ENCODE results near the gene MME. TPM values are rescaled to one million over a fixed set of nuclear protein-coding genes. Genes with fewer than 3 reads are reported as not detected.

MME gene
- 670 and 1,159 TPM in 2 replicates for total RNA-seq

DNA sequence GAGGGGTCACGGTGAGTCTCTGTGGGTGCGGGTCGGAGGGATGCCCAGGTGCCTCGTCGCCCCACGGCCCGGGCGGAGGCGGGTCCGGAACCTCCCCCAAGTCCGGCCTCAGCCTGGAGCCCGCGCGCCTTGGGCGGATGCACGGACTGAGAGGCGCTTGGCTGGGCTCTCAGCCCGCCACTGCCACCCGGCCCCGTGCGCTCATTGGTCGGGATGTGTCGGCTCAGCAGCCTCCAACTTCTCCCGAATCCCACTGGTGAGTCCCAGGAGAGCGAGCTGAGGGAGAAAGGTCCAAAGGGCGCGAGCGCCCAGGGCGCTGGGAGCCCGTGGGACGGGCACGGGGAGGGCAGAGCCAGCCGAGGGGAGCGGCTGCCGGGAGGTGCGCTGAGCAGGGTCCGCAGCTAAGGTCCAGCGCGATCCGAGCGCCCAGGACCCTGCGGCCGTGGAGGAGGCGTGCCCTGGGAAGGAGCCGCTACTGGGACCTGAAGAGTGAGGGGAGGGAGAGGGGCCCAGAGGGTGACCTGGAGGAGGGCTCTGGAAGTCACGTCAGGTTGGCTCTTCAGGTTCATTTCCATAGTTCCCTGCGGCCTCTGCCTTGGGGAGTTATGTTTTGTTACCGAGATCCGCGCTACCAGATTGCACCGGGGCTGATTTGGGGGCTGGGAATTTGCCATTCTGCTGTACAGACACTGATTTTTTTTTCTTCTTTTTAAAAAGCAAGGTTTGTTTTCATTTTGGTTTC, at the start of gene MME:
Gene MME, plus strand, starts transcription at position 574 of the 742 bp plus-strand sequence. CDS start 3,849 bp downstream, outside the sequence.

Other genes starting within 250 kb of the MME start
- gene STRIT1, start 213.4 kb downstream of the MME start, total RNA-seq, result not detected in 2 replicates